AG08395 (cell line): ENCODE results near the gene FAM25A.
"Not testable (repeated sequence)": the region's sequence is repeated elsewhere in the genome, so short reads cannot be mapped to it uniquely, and the experiment has no call there.

ENCODE experiments used
- DNase-seq: peaks from one replicate; pipeline ENCODE4 v3.0.0; 2012; ENCODE audit warnings: mixed read lengths, low spot score

FAM25A gene

GRCh38 chr10:87013528-87013927 lies 6.6 kb upstream of the FAM25A start:
- not testable (repeated sequence) for DNase-seq

DNA sequence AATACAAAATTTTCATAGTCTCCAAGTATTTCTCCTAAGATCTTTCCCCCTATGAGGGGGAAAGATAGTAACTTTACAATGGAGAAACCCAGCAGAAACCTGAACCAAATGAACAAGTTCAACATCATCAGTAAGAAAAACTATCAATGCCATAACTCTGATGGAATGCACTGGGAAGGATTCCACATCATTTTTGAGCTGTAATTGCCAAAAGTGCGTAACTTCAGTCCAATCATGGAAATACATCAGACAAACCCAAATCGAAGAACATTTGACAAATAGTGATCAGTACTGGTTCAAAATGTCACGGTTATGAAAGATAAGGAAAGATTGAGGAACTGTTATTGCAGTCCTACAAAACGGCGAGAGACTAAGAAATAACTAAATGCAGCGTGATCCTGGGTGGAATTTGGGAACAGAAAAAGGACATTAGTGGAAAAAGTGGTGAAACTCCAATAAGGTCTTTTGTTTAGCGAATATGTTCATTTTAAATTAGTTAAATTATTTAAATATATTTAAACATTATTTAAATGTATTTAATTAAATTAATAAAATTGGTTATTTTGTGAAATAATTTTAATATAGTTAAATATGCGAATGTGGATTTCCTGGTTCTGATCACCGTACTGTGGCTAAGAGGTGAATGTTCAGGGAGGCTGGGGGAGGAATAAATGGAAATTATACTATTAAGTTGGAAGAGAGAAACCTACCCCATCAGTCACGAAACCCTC lies 4.9 kb upstream of the FAM25A start:
- not testable (repeated sequence) for DNase-seq

GRCh38 chr10:87018127-87018526 lies 2.0 kb upstream of the FAM25A start:
- DNase-seq = not testable (repeated sequence)

DNA sequence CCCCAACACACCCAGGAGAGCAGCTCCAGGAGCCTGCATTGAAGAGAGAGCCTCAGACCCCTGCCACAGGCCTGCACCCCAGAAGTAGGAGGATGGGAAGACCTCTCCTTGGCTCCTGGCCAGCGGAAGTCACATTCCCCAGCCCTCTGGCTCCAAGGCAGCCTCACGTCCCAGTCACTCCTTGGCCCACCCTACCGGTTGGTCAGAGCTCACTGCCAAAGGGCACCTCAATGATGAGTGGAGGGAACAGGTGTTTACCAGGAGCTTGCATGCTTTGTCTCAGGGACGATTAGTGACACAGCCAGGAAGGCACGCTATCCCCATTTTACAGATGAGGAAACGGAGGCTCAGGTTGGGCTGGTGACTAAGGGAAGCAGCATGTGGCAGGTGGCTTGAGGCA lies 1.0 kb upstream of the FAM25A start:
- DNase-seq = not testable (repeated sequence)

DNA sequence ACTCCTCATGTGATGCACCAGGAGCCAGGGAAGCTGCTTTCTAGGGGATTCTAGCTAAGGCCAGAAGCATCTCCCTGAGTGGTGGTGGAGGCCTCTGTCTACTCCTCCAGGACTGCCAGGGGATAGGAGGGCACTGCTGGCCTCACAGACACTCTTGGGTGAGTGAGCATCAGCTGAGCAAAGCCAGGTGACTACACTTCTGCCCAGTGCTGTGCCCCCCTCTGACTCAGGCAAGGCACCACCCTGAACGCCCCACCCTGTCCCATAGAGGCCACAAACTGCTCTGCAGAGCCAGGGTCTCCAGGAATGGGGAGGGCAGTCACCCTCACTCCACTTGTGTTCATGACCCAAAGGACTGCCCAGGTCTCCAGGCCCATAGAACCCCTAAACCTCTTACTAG lies 590 bp upstream of the FAM25A start:
- not testable (repeated sequence) for DNase-seq

- DNase-seq = not testable (repeated sequence)
Observed at GRCh38 chr10:87025285-87025958, 5.3 kb downstream of the FAM25A start.

GRCh38 chr10:87026747-87027508 lies 6.8 kb downstream of the FAM25A start:
- DNase-seq = not testable (repeated sequence)

DNA sequence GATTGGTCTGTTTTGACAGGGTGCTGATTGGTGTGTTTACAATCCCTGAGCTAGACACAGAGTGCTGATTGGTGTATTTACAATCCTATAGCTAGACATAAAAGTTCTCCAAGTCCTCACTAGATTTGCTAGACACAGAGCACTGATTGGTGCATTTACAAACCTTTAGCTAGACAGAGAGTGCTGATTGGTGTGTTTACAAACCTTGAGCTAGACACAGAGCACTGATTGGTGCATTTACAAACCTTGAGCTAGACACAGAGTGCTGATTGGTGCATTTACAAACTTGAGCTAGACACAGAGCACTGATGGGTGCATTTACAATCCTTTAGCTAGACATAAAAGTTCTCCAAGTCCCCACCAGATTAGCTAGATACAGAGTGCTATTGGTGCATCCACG lies 10.3 kb downstream of the FAM25A start:
- DNase-seq = not testable (repeated sequence)

DNA sequence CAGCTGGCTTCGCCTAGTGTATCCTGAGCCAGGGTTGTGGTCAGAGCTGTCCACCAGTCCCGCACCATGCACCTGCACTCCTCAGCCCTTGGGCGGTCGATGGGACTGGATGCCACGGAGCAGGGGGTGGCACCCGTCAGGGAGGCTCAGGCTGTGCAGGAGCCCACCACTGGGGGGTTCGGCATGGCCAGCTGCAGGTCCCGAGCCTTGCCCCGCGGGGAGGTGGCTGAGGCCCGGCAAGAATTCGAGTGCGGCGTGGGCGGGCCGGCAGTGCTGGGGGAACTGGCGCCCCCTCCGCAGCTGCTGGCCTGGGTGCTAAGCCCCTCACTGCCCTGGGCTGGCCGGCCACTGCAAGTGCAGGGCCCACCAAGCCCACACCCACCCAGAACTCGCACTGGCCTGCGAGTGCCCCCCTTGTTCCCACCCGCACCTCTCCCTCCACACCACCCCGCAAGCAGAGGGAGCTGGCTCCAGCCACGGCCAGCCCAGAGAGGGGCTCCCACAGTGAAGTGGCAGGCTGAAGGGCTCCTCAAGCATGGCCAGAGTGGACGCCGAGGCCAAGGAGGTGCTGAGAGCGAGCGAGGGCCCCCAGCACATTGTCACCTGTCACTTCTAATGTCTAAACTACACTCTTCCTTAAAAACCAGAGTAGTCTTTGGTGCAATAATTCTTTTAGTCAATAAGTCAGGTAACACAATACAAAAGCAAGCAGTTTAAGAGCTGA lies 11.0 kb downstream of the FAM25A start:
- no peak for DNase-seq

- DNase-seq = no peak
Observed at GRCh38 chr10:87036623-87037022, 16.5 kb downstream of the FAM25A start.

GRCh38 chr10:87038286-87038717 lies 18.2 kb downstream of the FAM25A start:
- DNase-seq = no peak

- no peak for DNase-seq
Observed at GRCh38 chr10:87038786-87039185, 18.7 kb downstream of the FAM25A start.

- not testable (repeated sequence) for DNase-seq
Observed at GRCh38 chr10:87043579-87043978, 23.5 kb downstream of the FAM25A start.

- DNase-seq = no peak
Observed at GRCh38 chr10:87045434-87045938, 25.4 kb downstream of the FAM25A start.

GRCh38 chr10:87053111-87053510 lies 33.0 kb downstream of the FAM25A start:
- DNase-seq = no peak

GRCh38 chr10:87053577-87054181 lies 33.6 kb downstream of the FAM25A start:
- no peak for DNase-seq

GRCh38 chr10:87054373-87055295 lies 34.5 kb downstream of the FAM25A start:
- peak; percentile 56 for DNase-seq

DNA sequence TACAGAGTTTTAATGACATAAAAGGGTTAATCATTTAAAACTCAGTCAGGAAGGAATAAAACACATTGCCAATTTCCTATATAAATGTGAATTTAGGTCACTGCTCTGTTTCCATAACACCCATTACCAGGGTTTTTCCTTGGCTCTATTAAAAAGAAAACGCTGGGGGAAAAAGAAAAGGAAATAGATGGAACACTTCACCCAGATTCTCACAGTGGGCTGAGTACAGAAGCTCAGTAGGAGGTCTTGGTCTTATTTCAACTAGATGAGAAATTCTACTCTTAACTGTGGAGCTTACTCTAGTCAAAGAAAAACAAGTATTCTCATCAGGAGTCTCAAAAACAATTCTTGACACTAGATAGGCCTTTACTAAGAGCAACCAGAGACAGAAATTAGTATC lies 38.1 kb downstream of the FAM25A start:
- DNase-seq = no peak

DNA sequence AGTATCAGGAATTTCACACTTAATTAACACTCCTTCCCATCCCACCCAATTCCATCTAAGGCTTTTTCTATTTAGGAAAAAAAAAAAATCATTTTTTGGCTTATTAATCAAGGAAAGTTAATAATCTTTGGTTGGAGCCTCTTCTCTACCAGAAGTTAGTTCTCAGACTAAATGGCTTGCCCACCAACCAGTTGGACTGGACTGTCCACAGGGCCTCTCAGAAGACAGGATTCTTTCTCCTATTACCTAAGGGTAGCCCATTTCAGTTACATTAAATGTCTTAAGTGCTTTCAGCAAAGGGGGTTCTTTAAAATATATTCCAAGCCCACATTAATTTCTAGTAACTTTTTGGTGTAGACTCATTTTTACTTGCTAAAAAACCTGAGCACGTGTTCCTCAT lies 39.3 kb downstream of the FAM25A start:
- DNase-seq = no peak

GRCh38 chr10:87060280-87060928 lies 40.3 kb downstream of the FAM25A start:
- no peak for DNase-seq
